Panc1 (cell line): ENCODE results near the gene PCYT1B. TPM values are rescaled to one million over a fixed set of nuclear protein-coding genes. Genes with fewer than 3 reads are reported as not detected.
A peak's percentile ranks its signal among the peaks of the same experiment; 100 is the strongest.

Experiments used
- ATAC-seq: fragments of 200-7000 bp; cut with Tn5 transposase; 2 replicates; pipeline ENCODE4 v1.9.1; 2020; ENCODE audit warnings: mild to moderate bottlenecking, moderate library complexity
- BruUV-seq: library from RNA; stranded (reverse); fragments of 400-500 nt; replicated peaks from 2 replicates; lab custom pipeline; 2021; lab: Mats Ljungman, UMichigan
- CTCF ChIA-PET: fragments of 300-600 bp; sonication (Branson Sonifier 250); formaldehyde crosslinking; loops from one replicate; lab custom pipeline; 2022; ENCODE audit warnings: antibody characterized with exemption; lab: Charles Lee
- POLR2A ChIA-PET: fragments of 300-600 bp; sonication (Branson Sonifier 250); formaldehyde crosslinking; loops from one replicate; lab custom pipeline; 2022; ENCODE audit warnings: antibody characterized with exemption; lab: Charles Lee
- DNase-seq: peaks from one replicate; pipeline ENCODE4 v3.0.0-alpha.2; 2010; ENCODE audit warnings: low read depth, low spot score
- H3K27ac ChIP-seq: 2 replicates; pipeline ENCODE4 v1.5.1; 2011; ENCODE audit warnings: mild to moderate bottlenecking, low read length, inconsistent platforms
- H3K27me3 ChIP-seq: fragments of 200-500 bp; sonication (Bioruptor generic); 2 replicates; pipeline ENCODE4 v1.6.0; 2014; ENCODE audit warnings: low read length, inconsistent platforms; ENCODE audit not compliant: control insufficient read depth, insufficient read depth
- H3K36me3 ChIP-seq: fragments of 200-500 bp; sonication (Bioruptor generic); 2 replicates; pipeline ENCODE4 v1.5.1; 2014; ENCODE audit warnings: inconsistent platforms, mild to moderate bottlenecking, low read length, moderate library complexity; ENCODE audit not compliant: control insufficient read depth, insufficient read depth
- H3K4me1 ChIP-seq: 2 replicates; pipeline ENCODE4 v1.5.1; 2011; ENCODE audit warnings: inconsistent platforms, mild to moderate bottlenecking, low read length, moderate library complexity; ENCODE audit not compliant: control insufficient read depth, insufficient read depth
- H3K4me3 ChIP-seq, 2 experiments: 2 replicates each; pipeline ENCODE4 v1.5.1; 2011 to 2012; ENCODE audit warnings: low read depth in 2 of 2, low read length in 2 of 2, mild to moderate bottlenecking in 2 of 2, inconsistent platforms in 1 of 2, moderate library complexity in 1 of 2
- H3K9me3 ChIP-seq: fragments of 200-500 bp; sonication (Bioruptor generic); 2 replicates; pipeline ENCODE4 v1.5.1; 2014; ENCODE audit warnings: low read depth, mild to moderate bottlenecking, inconsistent platforms, low read length, moderate library complexity; ENCODE audit not compliant: control insufficient read depth, insufficient read depth
- CTCF ChIP-seq: fragments of 450-650 bp; IDR thresholded peaks from 2 replicates; pipeline ENCODE4 v1.5.1; 2017; ENCODE audit warnings: mild to moderate bottlenecking
- POLR2AphosphoS5 ChIP-seq: IDR thresholded peaks from 2 replicates; pipeline ENCODE4 v1.6.1; 2012; ENCODE audit warnings: mild to moderate bottlenecking, low read depth, low read length, moderate library complexity
- REST ChIP-seq, 2 experiments: IDR thresholded peaks; 2 replicates each; pipeline ENCODE4 v1.6.1; 2011 to 2012; ENCODE audit warnings: low read depth in 2 of 2, control low read depth in 1 of 2, low read length in 1 of 2, mild to moderate bottlenecking in 1 of 2, moderate library complexity in 1 of 2; ENCODE audit not compliant: insufficient read depth in 1 of 2
- SIN3A ChIP-seq: IDR thresholded peaks from 2 replicates; pipeline ENCODE4 v1.6.1; 2012; ENCODE audit warnings: low read depth, mild to moderate bottlenecking, low read length, moderate library complexity, borderline replicate concordance; ENCODE audit not compliant: insufficient read depth
- TCF7L2 ChIP-seq: IDR thresholded peaks from 2 replicates; pipeline ENCODE4 v1.6.1; 2011; ENCODE audit warnings: mild to moderate bottlenecking, low read depth, low read length, inconsistent platforms
- in situ Hi-C: cut with HindIII; loops from 2 replicates; pipeline ENCODE4 v1.10.0; 2016; ENCODE audit warnings: low sequenced_read_pairs, low pct_unique_long_range_greater_than_20kb
- intact Hi-C: fragments of 100-400 bp; cut with micrococcal nuclease; formaldehyde crosslinking; loops from one replicate; pipeline ENCODE4 v1.10.0; 2022; ENCODE audit not compliant: unreplicated experiment
- total RNA-seq: library from RNA; stranded (reverse); gene quantifications from one replicate; pipeline ENCODE4 v1.2.1, GENCODE V29; 2021; ENCODE audit not compliant: unreplicated experiment

The PCYT1B gene
- total RNA-seq, 1 experiment from 2014 or later, result 0.03 TPM

DNA sequence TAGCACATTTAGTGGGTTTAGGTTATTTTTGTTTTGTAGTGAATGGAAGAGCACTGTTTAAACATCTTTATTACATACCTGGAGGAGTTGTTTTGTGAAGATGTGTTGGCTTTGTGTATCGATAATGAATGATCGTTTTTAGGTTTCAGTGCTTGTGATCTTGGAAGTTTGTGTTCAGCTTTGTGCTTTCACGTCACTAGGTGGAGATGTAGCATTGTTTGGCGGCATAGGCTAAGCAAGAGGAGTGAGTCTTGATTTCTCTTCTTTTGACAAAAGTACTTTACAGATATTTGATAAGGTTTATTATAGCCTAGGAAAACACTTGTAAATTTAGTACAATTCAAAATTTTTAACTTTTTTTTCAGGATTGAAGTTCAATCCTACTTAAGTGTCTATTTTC, 131.7 kb downstream of the PCYT1B start:
- in situ Hi-C loops (no loop called here), intact Hi-C loops (no loop called here)
- no peaks in the 10 kb centered on the region for H3K9me3 ChIP-seq
- ChIA-PET POLR2A (no interaction called here), CTCF (no interaction called here)
- BruUV-seq, result no TSS peak
- ATAC-seq (no peak), DNase-seq (no peak)
- no peaks in the 10 kb centered on the region for H3K4me1 ChIP-seq
- no peak overlapping the region for H3K27ac ChIP-seq
- no peaks in the 10 kb centered on the region for H3K27me3 ChIP-seq
- no peak overlapping the region for H3K4me3 ChIP-seq
- TF ChIP-seq POLR2AphosphoS5, result no peak
- no peak for TF ChIP-seq SIN3A
- TF ChIP-seq REST (IDR thresholded peaks at IDR 0.05; ENCODE audit: insufficient read depth in 1 of 2, low read depth in 2 of 2, low read length in 1 of 2), result no peak
- TF ChIP-seq CTCF, result peak; percentile 46; the same call in 1 of the 2 replicates
- no peaks in the 10 kb centered on the region for H3K36me3 ChIP-seq

GRCh38 chrX:24513416-24513815, 133.7 kb downstream of the PCYT1B start:
- Histone ChIP-seq H3K27ac (no peak overlapping the region), H3K4me3 (no peak overlapping the region), H3K4me1 (no peaks in the 10 kb centered on the region), H3K9me3 (no peaks in the 10 kb centered on the region), H3K36me3 (no peaks in the 10 kb centered on the region), H3K27me3 (no peaks in the 10 kb centered on the region)
- ChIA-PET CTCF (no interaction called here), POLR2A (no interaction called here)
- BruUV-seq, result no TSS peak
- in situ Hi-C loops (no loop called here), intact Hi-C loops (no loop called here)
- ATAC-seq, result no peak
- no peak for TF ChIP-seq REST (IDR thresholded peaks at IDR 0.05; ENCODE audit: insufficient read depth in 1 of 2, low read depth in 2 of 2, low read length in 1 of 2)
- no peak for TF ChIP-seq CTCF
- no peak for TF ChIP-seq POLR2AphosphoS5
- TF ChIP-seq TCF7L2, result no peak
- TF ChIP-seq SIN3A, result no peak
- DNase-seq, result no peak
